Measurements from ENCODE around the gene PRSS36.

DNA sequence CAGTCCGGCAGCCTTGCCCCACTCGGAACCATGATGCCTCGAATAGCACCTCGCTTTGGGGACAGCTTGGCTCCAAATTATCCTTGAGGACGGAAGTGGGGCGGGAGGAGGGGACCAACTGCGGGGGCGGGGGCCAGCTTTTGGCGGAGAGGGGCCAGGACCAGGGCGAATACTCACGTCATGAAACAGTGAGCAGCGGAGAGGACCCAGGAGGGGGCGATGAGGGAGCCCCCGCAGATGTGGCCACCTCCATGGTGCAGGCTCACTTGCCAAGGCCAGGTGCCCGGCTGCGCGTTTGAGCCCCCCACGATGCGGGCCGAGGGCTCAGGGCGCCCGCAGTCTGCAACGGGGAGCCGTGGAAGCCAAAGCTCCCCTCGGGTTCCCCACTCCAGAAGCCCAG, 970 bp downstream of the PRSS36 start:
- TF ChIP-seq EP300 (IDR thresholded peaks at IDR 0.05), result no peak
- TF ChIP-seq, protein P1, sequence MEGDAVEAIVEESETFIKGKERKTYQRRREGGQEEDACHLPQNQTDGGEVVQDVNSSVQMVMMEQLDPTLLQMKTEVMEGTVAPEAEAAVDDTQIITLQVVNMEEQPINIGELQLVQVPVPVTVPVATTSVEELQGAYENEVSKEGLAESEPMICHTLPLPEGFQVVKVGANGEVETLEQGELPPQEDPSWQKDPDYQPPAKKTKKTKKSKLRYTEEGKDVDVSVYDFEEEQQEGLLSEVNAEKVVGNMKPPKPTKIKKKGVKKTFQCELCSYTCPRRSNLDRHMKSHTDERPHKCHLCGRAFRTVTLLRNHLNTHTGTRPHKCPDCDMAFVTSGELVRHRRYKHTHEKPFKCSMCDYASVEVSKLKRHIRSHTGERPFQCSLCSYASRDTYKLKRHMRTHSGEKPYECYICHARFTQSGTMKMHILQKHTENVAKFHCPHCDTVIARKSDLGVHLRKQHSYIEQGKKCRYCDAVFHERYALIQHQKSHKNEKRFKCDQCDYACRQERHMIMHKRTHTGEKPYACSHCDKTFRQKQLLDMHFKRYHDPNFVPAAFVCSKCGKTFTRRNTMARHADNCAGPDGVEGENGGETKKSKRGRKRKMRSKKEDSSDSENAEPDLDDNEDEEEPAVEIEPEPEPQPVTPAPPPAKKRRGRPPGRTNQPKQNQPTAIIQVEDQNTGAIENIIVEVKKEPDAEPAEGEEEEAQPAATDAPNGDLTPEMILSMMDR (IDR thresholded peaks at IDR 0.05), result no peak
